Gastrocnemius medialis (tissue), 4 donors: ENCODE measurements around the gene SYVN1. TPM values are rescaled to one million over a fixed set of nuclear protein-coding genes. Genes with fewer than 3 reads are reported as not detected.
"Not testable (repeated sequence)": the region's sequence is repeated elsewhere in the genome, so short reads cannot be mapped to it uniquely, and the experiment has no call there.

ENCODE experiments used
- ATAC-seq, 2 donors: fragments of 150-250 bp; one replicate each; pipeline ENCODE4 v1.9.1; 2016
- DNase-seq, 2 donors: peaks; one replicate each; pipeline ENCODE4 v3.0.0-alpha.2; 2019
- H3K27ac ChIP-seq, 4 donors: fragments of 200-600 bp; sonication (generic); 1 replicate in 1 of 4; 2 replicates in 3 of 4; pipeline ENCODE4 v1.5.1; 2016 to 2018; ENCODE audit warnings: mild to moderate bottlenecking in 2 of 4, moderate library complexity in 1 of 4
- H3K27me3 ChIP-seq, 3 donors: fragments of 200-600 bp; sonication (generic) in 2 of 3; 1 replicate in 1 of 3; 2 replicates in 2 of 3; pipeline versions ENCODE4 v1.5.1 to v1.6.0; 2016 to 2019; ENCODE audit warnings: mild to moderate bottlenecking in 1 of 3, moderate library complexity in 1 of 3
- H3K36me3 ChIP-seq, 2 donors: fragments of 200-600 bp; sonication (generic) in 1 of 2; one replicate each; pipeline ENCODE4 v1.5.1; 2017 to 2018
- H3K4me1 ChIP-seq, 2 donors: fragments of 200-600 bp; sonication (generic) in 1 of 2; one replicate each; pipeline ENCODE4 v1.5.1; 2016 to 2017; ENCODE audit warnings: mild to moderate bottlenecking in 2 of 2
- H3K4me3 ChIP-seq, 4 donors: fragments of 200-600 bp; sonication (generic) in 3 of 4; 1 replicate in 1 of 4; 2 replicates in 3 of 4; pipeline ENCODE4 v1.5.1; 2016 to 2019; ENCODE audit warnings: mild to moderate bottlenecking in 2 of 4
- H3K9me3 ChIP-seq, 3 donors: fragments of 200-600 bp; sonication (generic) in 2 of 3; 1 replicate in 1 of 3; 2 replicates in 2 of 3; pipeline ENCODE4 v1.5.1; 2016 to 2019
- CTCF ChIP-seq, 5 experiments: fragments of 450-650 bp in 3 of 5; fragments of 200-600 bp in 2 of 5; sonication (generic) in 2 of 5; IDR thresholded peaks in 4 of 5; conservative IDR thresholded peaks in 1 of 5; 1 replicate in 4 of 5; 2 replicates in 1 of 5; pipeline ENCODE4 v1.5.1; 2016 to 2019; ENCODE audit warnings: antibody characterized with exemption in 5 of 5, mild to moderate bottlenecking in 3 of 5, moderate library complexity in 3 of 5
- POLR2A ChIP-seq, 2 donors: fragments of 450-650 bp; IDR thresholded peaks; one replicate each; pipeline ENCODE4 v1.6.1; 2017; ENCODE audit warnings: antibody characterized with exemption in 2 of 2, mild to moderate bottlenecking in 2 of 2, moderate library complexity in 2 of 2
- in situ Hi-C, 4 donors: fragments of 200-750 bp; cut with MboI; loops; one replicate each; pipeline versions ENCODE4 v1.15.0 to v1.8.0; 2017; ENCODE audit warnings: low sequenced_read_pairs in 4 of 4
- intact Hi-C: fragments of 100-400 bp; cut with DNase I; formaldehyde crosslinking; loops from one replicate; pipeline ENCODE4 v1.15.1; 2023; ENCODE audit warnings: low total_unique reads
- total RNA-seq, 4 donors: library from RNA; depleted of rRNA; stranded (reverse); fragments of >200 nt; gene quantifications; one replicate each; pipeline versions ENCODE4 v1.1.0 to v1.2.3, GENCODE V29; 2016

SYVN1 gene
- total RNA-seq, 4 donors from 2014 or later, result 24.6 to 77.5 (median 37.3) TPM

GRCh38 chr11:65181569-65182257 is 47.4 kb upstream of the SYVN1 start, which contains the start of gene CAPN1:
CAPN1 (plus strand) TSS chr11:65181928; CDS start chr11:65182702, 774 bp downstream.
- Histone ChIP-seq H3K4me3 (peak within 1 kb of the TSS; percentile 85 to 99 (median 92)), H3K27me3 (no peaks in the 10 kb centered on the region), H3K36me3 (peaks cover 0 to 8% of the 10 kb centered on the region in 2 donors), H3K27ac (peak within 1 kb of the TSS; percentile 93 to 99 (median 98)), H3K4me1 (peaks cover 18 to 25% of the 10 kb centered on the region in 2 donors), H3K9me3 (no peaks in the 10 kb centered on the region)
- in situ Hi-C loops, result loop anchor here in 3 of 4 donors (5.0 kb wide), 1 partner anchor 69 kb away; the partner anchor contains the start of gene TM7SF2 (in 3 of the 3)
- ATAC-seq (peak; percentile 69 to 74), DNase-seq (peak; percentile 56 to 90)
- TF ChIP-seq POLR2A (IDR thresholded peaks at IDR 0.05), result no peak
- TF ChIP-seq CTCF (IDR thresholded peaks at IDR 0.05 in 4 of 5, conservative IDR thresholded peaks at IDR 0.05 in 1 of 5), result no peak
- intact Hi-C loops, result loop anchor here (1.0 to 5.0 kb wide), 3 partner anchors 39 to 169 kb away; partner anchors contain the start of gene ARL2

- H3K4me3 ChIP-seq, result peak overlapping the region; percentile 85 to 99 (median 92)
- H3K27ac ChIP-seq, result peak overlapping the region; percentile 93 to 99 (median 98)
- intact Hi-C loops, result loop anchor here (1.0 to 5.0 kb wide), 3 partner anchors 39 to 169 kb away; partner anchors contain the start of gene ARL2
- H3K4me1 ChIP-seq, result peaks cover 18 to 25% of the 10 kb centered on the region in 2 donors
- peak; percentile 76 to 80 for TF ChIP-seq POLR2A (IDR thresholded peaks at IDR 0.05)
- TF ChIP-seq CTCF (IDR thresholded peaks at IDR 0.05 in 4 of 5, conservative IDR thresholded peaks at IDR 0.05 in 1 of 5), result peak; percentile 52 to 75 (median 73)
- no peaks in the 10 kb centered on the region for H3K27me3 ChIP-seq
- H3K9me3 ChIP-seq, result no peaks in the 10 kb centered on the region
- DNase-seq (peak; percentile 27 to 66), ATAC-seq (peak; percentile 54 to 55)
- H3K36me3 ChIP-seq, result peaks cover 0 to under 1% of the 10 kb centered on the region in 2 donors
- in situ Hi-C loops, result loop anchor here in 3 of 4 donors (5.0 kb wide), 1 partner anchor 69 kb away; the partner anchor contains the start of gene TM7SF2 (in 3 of the 3)
Measured at GRCh38 chr11:65180877-65181568, 46.7 kb upstream of the SYVN1 start.

- H3K4me3 ChIP-seq, H3K27me3 ChIP-seq, in situ Hi-C loops, DNase-seq, intact Hi-C loops, H3K36me3 ChIP-seq, ATAC-seq, H3K4me1 ChIP-seq, H3K9me3 ChIP-seq: not testable (repeated sequence)
- peak overlapping the region in 2 of 4 donors; percentile 57 to 62 for H3K27ac ChIP-seq
Measured at GRCh38 chr11:65174571-65175010, 40.3 kb upstream of the SYVN1 start.

- in situ Hi-C loops (no loop called here), intact Hi-C loops (no loop called here)
- Histone ChIP-seq H3K27me3 (no peaks in the 10 kb centered on the region), H3K9me3 (no peaks in the 10 kb centered on the region), H3K27ac (no peak overlapping the region), H3K4me3 (no peak overlapping the region), H3K36me3 (no peaks in the 10 kb centered on the region), H3K4me1 (peaks cover 0 to 7% of the 10 kb centered on the region in 2 donors)
- ATAC-seq (no peak), DNase-seq (peak in 1 of 2 donors; percentile 8)
- TF ChIP-seq CTCF (IDR thresholded peaks at IDR 0.05 in 4 of 5, conservative IDR thresholded peaks at IDR 0.05 in 1 of 5) (no peak), POLR2A (IDR thresholded peaks at IDR 0.05) (no peak)
Measured at GRCh38 chr11:65172600-65172999, 38.3 kb upstream of the SYVN1 start.
